GM23338 (cell line): ENCODE data around the gene CCDC12. TPM values are rescaled to one million over a fixed set of nuclear protein-coding genes. Genes with fewer than 3 reads are reported as not detected.

ENCODE experiments used
- ATAC-seq: fragments of 200-7000 bp; cut with Tn5 transposase; 3 replicates; pipeline ENCODE4 v1.9.1; 2020
- DNase-seq: peaks from one replicate; pipeline ENCODE4 v3.0.0-alpha.2; 2015; ENCODE audit warnings: low spot score
- H2AFZ ChIP-seq: fragments of 200-600 bp; sonication (generic); 2 replicates; pipeline ENCODE4 v1.8.0; 2016; ENCODE audit warnings: antibody characterized with exemption, mild to moderate bottlenecking, moderate library complexity
- H3F3A ChIP-seq: fragments of 200-600 bp; sonication (generic); replicated peaks from 2 replicates; pipeline ENCODE4 v1.8.0; 2017; ENCODE audit warnings: antibody characterized with exemption, mixed run types, low read depth
- H3K27ac ChIP-seq: fragments of 200-600 bp; sonication (generic); 2 replicates; pipeline ENCODE4 v1.6.1; 2016; ENCODE audit warnings: low read depth
- H3K27me3 ChIP-seq: fragments of 200-600 bp; sonication (generic); 2 replicates; pipeline ENCODE4 v1.8.0; 2016; ENCODE audit warnings: mild to moderate bottlenecking, mixed run types, moderate library complexity; ENCODE audit not compliant: insufficient read depth
- H3K36me3 ChIP-seq: fragments of 200-600 bp; sonication (generic); 2 replicates; pipeline ENCODE4 v1.8.0; 2016; ENCODE audit warnings: mild to moderate bottlenecking; ENCODE audit not compliant: insufficient read depth
- H3K4me1 ChIP-seq: fragments of 200-600 bp; sonication (generic); 2 replicates; pipeline ENCODE4 v1.8.0; 2016; ENCODE audit warnings: mild to moderate bottlenecking, moderate library complexity; ENCODE audit not compliant: insufficient read depth
- H3K4me2 ChIP-seq: fragments of 200-600 bp; sonication (generic); 2 replicates; pipeline ENCODE4 v1.7.1; 2017; ENCODE audit warnings: mixed run types
- H3K4me3 ChIP-seq: fragments of 200-600 bp; sonication (generic); 2 replicates; pipeline ENCODE4 v1.6.1; 2016; ENCODE audit warnings: mixed run types
- H3K79me2 ChIP-seq: fragments of 200-600 bp; sonication (generic); replicated peaks from 2 replicates; pipeline ENCODE4 v1.8.0; 2017; ENCODE audit warnings: mild to moderate bottlenecking; ENCODE audit not compliant: insufficient read depth
- H3K9me2 ChIP-seq: fragments of 200-600 bp; sonication (generic); 2 replicates; pipeline ENCODE4 v1.8.0; 2017; ENCODE audit not compliant: insufficient read depth
- H4K20me1 ChIP-seq: fragments of 200-600 bp; sonication (generic); replicated peaks from 2 replicates; pipeline ENCODE4 v1.8.0; 2017; ENCODE audit warnings: mild to moderate bottlenecking; ENCODE audit not compliant: insufficient read depth
- H3K27ac Mint-ChIP-seq: 2 replicates; pipeline ENCODE4 v1.8.0; 2020; ENCODE audit warnings: inconsistent platforms, mild to moderate bottlenecking, moderate library complexity, mixed read lengths
- H3K27me3 Mint-ChIP-seq: 3 replicates; pipeline ENCODE4 v1.8.0; 2022; ENCODE audit warnings: low read depth, mild to moderate bottlenecking, moderate library complexity, mixed read lengths, inconsistent platforms; ENCODE audit not compliant: insufficient read depth, poor library complexity
- H3K36me3 Mint-ChIP-seq: 3 replicates; pipeline ENCODE4 v1.8.0; 2021; ENCODE audit warnings: low read depth, mild to moderate bottlenecking, inconsistent platforms, moderate library complexity, mixed read lengths
- H3K4me1 Mint-ChIP-seq: 3 replicates; pipeline ENCODE4 v1.8.0; 2020; ENCODE audit warnings: mild to moderate bottlenecking, inconsistent platforms, mixed read lengths
- H3K4me3 Mint-ChIP-seq: 3 replicates; pipeline ENCODE4 v1.8.0; 2021; ENCODE audit warnings: moderate library complexity, mild to moderate bottlenecking, inconsistent platforms, mixed read lengths
- H3K9me3 Mint-ChIP-seq: 3 replicates; pipeline ENCODE4 v1.8.0; 2020; ENCODE audit warnings: moderate library complexity, mild to moderate bottlenecking, inconsistent platforms, mixed read lengths
- CREB1 ChIP-seq: fragments of 250-450 bp; sonication (Bioruptor Pico); IDR thresholded peaks from 2 replicates; pipeline ENCODE4 v1.5.0; 2020; ENCODE audit warnings: low read depth, mild to moderate bottlenecking, moderate library complexity
- CTCF ChIP-seq, 2 experiments: fragments of 200-600 bp in 1 of 2; sonication (generic) in 1 of 2; conservative IDR thresholded peaks; 2 replicates each; pipeline versions ENCODE4 v1.5.1 to v1.6.1; 2016 to 2017; ENCODE audit warnings: antibody characterized with exemption in 2 of 2, low read depth in 2 of 2, mild to moderate bottlenecking in 2 of 2, moderate library complexity in 1 of 2
- ETS1 ChIP-seq: IDR thresholded peaks from 2 replicates; pipeline ENCODE4 v1.6.1; 2016; ENCODE audit warnings: antibody characterized with exemption
- EZH2 ChIP-seq: fragments of 200-600 bp; sonication (generic); IDR thresholded peaks from one replicate; pipeline ENCODE4 v1.8.0; 2017; ENCODE audit warnings: antibody characterized with exemption, mild to moderate bottlenecking, low read depth; ENCODE audit not compliant: unreplicated experiment
- EZH2phosphoT487 ChIP-seq: fragments of 200-600 bp; sonication (generic); IDR thresholded peaks from one replicate; pipeline ENCODE4 v1.8.1; 2018; ENCODE audit warnings: antibody characterized with exemption; ENCODE audit not compliant: unreplicated experiment
- JUNB ChIP-seq: IDR thresholded peaks from one replicate; pipeline ENCODE4 v1.6.1; 2016; ENCODE audit warnings: antibody characterized with exemption; ENCODE audit not compliant: unreplicated experiment
- NANOG ChIP-seq: IDR thresholded peaks from 2 replicates; pipeline ENCODE4 v1.6.1; 2016; ENCODE audit warnings: antibody characterized with exemption, borderline replicate concordance
- POLR2AphosphoS5 ChIP-seq: IDR thresholded peaks from 2 replicates; pipeline ENCODE4 v1.6.1; 2016; ENCODE audit warnings: antibody characterized with exemption, low read depth
- STAT1 ChIP-seq: IDR thresholded peaks from one replicate; pipeline ENCODE4 v1.6.1; 2016; ENCODE audit warnings: antibody characterized with exemption; ENCODE audit not compliant: unreplicated experiment
- ZNF114 ChIP-seq: fragments of 250-450 bp; sonication (Bioruptor Pico); IDR thresholded peaks from 2 replicates; pipeline ENCODE4 v1.5.0; 2020; ENCODE audit warnings: mild to moderate bottlenecking, moderate library complexity
- ZNF331 ChIP-seq: fragments of 250-450 bp; sonication (Bioruptor Pico); IDR thresholded peaks from 2 replicates; pipeline ENCODE4 v1.5.0; 2020; ENCODE audit warnings: low read depth, mild to moderate bottlenecking, moderate library complexity
- polyA plus RNA-seq: library from polyadenylated mRNA; unstranded; fragments of >200 nt; fragmentation: Nextera tagmentation; extraction: Ambion mirVana; gene quantifications from 2 replicates; pipeline ENCODE4 v1.2.1, GENCODE V29; 2016
- total RNA-seq: library from RNA; depleted of rRNA; stranded (reverse); fragments of >200 nt; shearing (Covaris generic); gene quantifications from 2 replicates; pipeline ENCODE4 v1.2.3, GENCODE V29; 2014
- TF ChIP-seq, protein P1 (sequence below): IDR thresholded peaks from one replicate; pipeline ENCODE4 v1.6.1; 2018; ENCODE audit warnings: antibody characterized with exemption; ENCODE audit not compliant: unreplicated experiment

Gene CCDC12
- total and polyA plus RNA-seq, 2 experiments from 2014 or later: 42.9 to 133 TPM

DNA sequence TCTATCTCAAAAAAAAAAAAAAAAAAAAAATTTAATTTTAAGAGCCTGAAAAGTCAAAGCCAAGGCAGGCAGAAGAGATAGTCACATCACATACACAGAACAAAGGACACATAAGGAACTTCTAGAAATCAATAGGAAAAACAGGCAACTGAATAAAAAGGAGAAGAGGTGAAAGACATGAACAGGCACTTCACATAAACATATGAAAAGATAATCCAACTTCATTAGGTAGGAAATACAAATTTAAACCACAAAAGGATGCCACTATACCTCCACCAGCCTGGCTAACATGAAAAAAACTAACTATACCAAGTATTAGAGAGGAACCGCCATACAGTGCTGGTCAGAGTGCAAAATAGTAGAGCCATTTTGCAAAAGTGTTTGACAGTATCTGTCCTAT lies 14.1 kb downstream of the CCDC12 start:
- TF ChIP-seq CREB1 (CRISPR knock-in tag): no peak
- no peak for TF ChIP-seq POLR2AphosphoS5
- TF ChIP-seq NANOG: no peak
- no peak for TF ChIP-seq ETS1
- TF ChIP-seq ZNF114 (CRISPR knock-in tag): no peak
- TF ChIP-seq JUNB: no peak
- no peak for TF ChIP-seq EZH2
- TF ChIP-seq, protein P1, sequence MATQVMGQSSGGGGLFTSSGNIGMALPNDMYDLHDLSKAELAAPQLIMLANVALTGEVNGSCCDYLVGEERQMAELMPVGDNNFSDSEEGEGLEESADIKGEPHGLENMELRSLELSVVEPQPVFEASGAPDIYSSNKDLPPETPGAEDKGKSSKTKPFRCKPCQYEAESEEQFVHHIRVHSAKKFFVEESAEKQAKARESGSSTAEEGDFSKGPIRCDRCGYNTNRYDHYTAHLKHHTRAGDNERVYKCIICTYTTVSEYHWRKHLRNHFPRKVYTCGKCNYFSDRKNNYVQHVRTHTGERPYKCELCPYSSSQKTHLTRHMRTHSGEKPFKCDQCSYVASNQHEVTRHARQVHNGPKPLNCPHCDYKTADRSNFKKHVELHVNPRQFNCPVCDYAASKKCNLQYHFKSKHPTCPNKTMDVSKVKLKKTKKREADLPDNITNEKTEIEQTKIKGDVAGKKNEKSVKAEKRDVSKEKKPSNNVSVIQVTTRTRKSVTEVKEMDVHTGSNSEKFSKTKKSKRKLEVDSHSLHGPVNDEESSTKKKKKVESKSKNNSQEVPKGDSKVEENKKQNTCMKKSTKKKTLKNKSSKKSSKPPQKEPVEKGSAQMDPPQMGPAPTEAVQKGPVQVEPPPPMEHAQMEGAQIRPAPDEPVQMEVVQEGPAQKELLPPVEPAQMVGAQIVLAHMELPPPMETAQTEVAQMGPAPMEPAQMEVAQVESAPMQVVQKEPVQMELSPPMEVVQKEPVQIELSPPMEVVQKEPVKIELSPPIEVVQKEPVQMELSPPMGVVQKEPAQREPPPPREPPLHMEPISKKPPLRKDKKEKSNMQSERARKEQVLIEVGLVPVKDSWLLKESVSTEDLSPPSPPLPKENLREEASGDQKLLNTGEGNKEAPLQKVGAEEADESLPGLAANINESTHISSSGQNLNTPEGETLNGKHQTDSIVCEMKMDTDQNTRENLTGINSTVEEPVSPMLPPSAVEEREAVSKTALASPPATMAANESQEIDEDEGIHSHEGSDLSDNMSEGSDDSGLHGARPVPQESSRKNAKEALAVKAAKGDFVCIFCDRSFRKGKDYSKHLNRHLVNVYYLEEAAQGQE: no peak
- TF ChIP-seq ZNF331 (CRISPR knock-in tag): no peak
- no peak for TF ChIP-seq STAT1
- Histone ChIP-seq H3K4me1 (peaks cover 16% of the 10 kb centered on the region; the same call in 1 of the 2 replicates), H3K79me2 (peaks cover 90% of the 10 kb centered on the region), H3K9me2 (no peaks in the 10 kb centered on the region), H2AFZ (no peak overlapping the region), H3K27ac (no peak overlapping the region), H3F3A (no peaks in the 10 kb centered on the region), H3K4me3 (no peak overlapping the region), H3K27me3 (no peaks in the 10 kb centered on the region), H3K4me2 (no peak overlapping the region), H3K36me3 (no peaks in the 10 kb centered on the region; the same call in 1 of the 2 replicates), H4K20me1 (peaks cover 65% of the 10 kb centered on the region)
- DNase-seq (no peak), ATAC-seq (no peak)
- Mint-ChIP-seq H3K4me1 (peaks cover 39% of the 10 kb centered on the region), H3K4me3 (no peak overlapping the region), H3K36me3 (peaks cover 36% of the 10 kb centered on the region), H3K27ac (no peak overlapping the region), H3K9me3 (peaks cover 8% of the 10 kb centered on the region; the same call in 2 of the 3 replicates), H3K27me3 (peaks cover 1% of the 10 kb centered on the region)

DNA sequence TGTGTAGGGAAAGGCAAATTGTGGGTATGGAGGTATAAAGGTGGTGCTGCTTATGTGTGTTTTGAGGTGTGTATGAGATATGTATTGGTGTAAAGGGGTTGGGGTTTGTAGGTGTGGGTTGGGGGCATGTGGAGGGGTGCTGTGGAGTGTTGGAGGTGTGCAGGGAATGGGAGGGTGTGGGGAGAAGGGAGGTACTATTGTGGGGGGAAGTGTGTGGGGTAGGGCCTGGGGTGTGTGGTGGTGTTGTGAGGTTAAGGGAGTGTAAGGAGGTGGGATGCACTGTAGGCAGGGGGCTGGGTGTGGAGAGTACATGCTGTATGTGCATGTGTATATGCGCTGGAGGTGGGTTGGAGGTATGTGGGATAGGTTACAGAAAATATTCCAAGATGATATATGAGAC lies 15.7 kb downstream of the CCDC12 start:
- Mint-ChIP-seq H3K9me3 (peaks cover 8% of the 10 kb centered on the region; the same call in 2 of the 3 replicates), H3K4me1 (peaks cover 32% of the 10 kb centered on the region), H3K27me3 (no peaks in the 10 kb centered on the region), H3K27ac (peak overlapping the region; percentile 65; the same call in 1 of the 2 replicates), H3K4me3 (no peak overlapping the region), H3K36me3 (peaks cover 27% of the 10 kb centered on the region)
- Histone ChIP-seq H2AFZ (no peak overlapping the region), H3K9me2 (no peaks in the 10 kb centered on the region), H3K27ac (no peak overlapping the region), H4K20me1 (peaks cover 70% of the 10 kb centered on the region), H3K79me2 (peaks cover 90% of the 10 kb centered on the region), H3F3A (no peaks in the 10 kb centered on the region), H3K4me1 (peaks cover 16% of the 10 kb centered on the region; the same call in 1 of the 2 replicates), H3K36me3 (no peaks in the 10 kb centered on the region; the same call in 1 of the 2 replicates), H3K27me3 (no peaks in the 10 kb centered on the region), H3K4me2 (no peak overlapping the region), H3K4me3 (no peak overlapping the region)
- peak; percentile 15; the same call in 2 of the 3 replicates for ATAC-seq
- DNase-seq: no peak
- TF ChIP-seq ZNF331 (CRISPR knock-in tag) (no peak), EZH2 (no peak), STAT1 (no peak), JUNB (no peak), CTCF (conservative IDR thresholded peaks at IDR 0.05; ENCODE audit: low read depth in 2 of 2) (no peak), EZH2phosphoT487 (no peak)
